Smooth muscle cell (in vitro differentiated cells): ENCODE results near the gene TAS2R38. TPM values are rescaled to one million over a fixed set of nuclear protein-coding genes. Genes with fewer than 3 reads are reported as not detected.

Source experiments
- DNase-seq: peaks from one replicate; lab custom pipeline; 2025; ENCODE audit not compliant: unreplicated experiment; lab: John Stamatoyannopoulos, UW
- H2AFZ ChIP-seq: fragments of 200-600 bp; sonication (generic); 2 replicates; pipeline ENCODE4 v1.6.0; 2016; ENCODE audit warnings: antibody characterized with exemption, low read depth, mild to moderate bottlenecking
- H3F3A ChIP-seq: fragments of 200-600 bp; sonication (generic); 2 replicates; pipeline ENCODE4 v1.6.0; 2017; ENCODE audit warnings: antibody characterized with exemption, low read depth
- H3K27ac ChIP-seq: fragments of 200-600 bp; sonication (generic); 2 replicates; pipeline ENCODE4 v1.5.1; 2016; ENCODE audit warnings: low read depth, mild to moderate bottlenecking
- H3K27me3 ChIP-seq: fragments of 200-600 bp; sonication (generic); 2 replicates; pipeline ENCODE4 v1.6.1; 2016; ENCODE audit warnings: low read depth, mild to moderate bottlenecking
- H3K36me3 ChIP-seq: fragments of 200-600 bp; sonication (generic); 2 replicates; pipeline ENCODE4 v1.5.1; 2016; ENCODE audit warnings: low read depth
- H3K4me1 ChIP-seq: fragments of 200-600 bp; sonication (generic); 2 replicates; pipeline ENCODE4 v1.5.1; 2016; ENCODE audit warnings: low read depth
- H3K4me2 ChIP-seq: fragments of 200-600 bp; sonication (generic); 2 replicates; pipeline ENCODE4 v1.6.0; 2016; ENCODE audit warnings: mild to moderate bottlenecking
- H3K4me3 ChIP-seq: fragments of 200-600 bp; sonication (generic); 2 replicates; pipeline ENCODE4 v1.5.1; 2016; ENCODE audit warnings: mild to moderate bottlenecking
- H3K79me2 ChIP-seq: fragments of 200-600 bp; sonication (generic); 2 replicates; pipeline ENCODE4 v1.6.0; 2016; ENCODE audit warnings: low read depth, mild to moderate bottlenecking
- H3K9ac ChIP-seq: fragments of 200-600 bp; sonication (generic); 2 replicates; pipeline ENCODE4 v1.6.0; 2016; ENCODE audit warnings: low read depth
- H3K9me3 ChIP-seq: fragments of 200-600 bp; sonication (generic); replicated peaks from 2 replicates; pipeline ENCODE4 v1.5.1; 2016; ENCODE audit warnings: low read depth
- H4K20me1 ChIP-seq: fragments of 200-600 bp; sonication (generic); 2 replicates; pipeline ENCODE4 v1.6.0; 2016; ENCODE audit warnings: low read depth
- WGBS: methylation state at CpG from one replicate; pipeline ENCODE4 v1.1.7; 2016; ENCODE audit warnings: low lambda C conversion rate; 5-methylcytosine and 5-hydroxymethylcytosine counted together
- polyA plus RNA-seq: library from polyadenylated mRNA; unstranded; fragments of >200 nt; fragmentation: Nextera tagmentation; extraction: Ambion mirVana; gene quantifications from 2 replicates; pipeline ENCODE4 v1.2.1, GENCODE V29; 2016
- total RNA-seq: library from RNA; depleted of rRNA; stranded (reverse); fragments of >200 nt; gene quantifications from 2 replicates; pipeline ENCODE4 v1.2.3, GENCODE V29; 2014
- TF ChIP-seq, protein P1 (sequence below): fragments of 200-600 bp; sonication (generic); IDR thresholded peaks from 2 replicates; pipeline ENCODE4 v1.5.1; 2017; ENCODE audit warnings: borderline replicate concordance, mild to moderate bottlenecking, antibody characterized with exemption; ENCODE audit not compliant: insufficient read depth, poor library complexity, severe bottlenecking

TAS2R38 gene
- total and polyA plus RNA-seq, 2 experiments from 2014 or later, result not detected

DNA sequence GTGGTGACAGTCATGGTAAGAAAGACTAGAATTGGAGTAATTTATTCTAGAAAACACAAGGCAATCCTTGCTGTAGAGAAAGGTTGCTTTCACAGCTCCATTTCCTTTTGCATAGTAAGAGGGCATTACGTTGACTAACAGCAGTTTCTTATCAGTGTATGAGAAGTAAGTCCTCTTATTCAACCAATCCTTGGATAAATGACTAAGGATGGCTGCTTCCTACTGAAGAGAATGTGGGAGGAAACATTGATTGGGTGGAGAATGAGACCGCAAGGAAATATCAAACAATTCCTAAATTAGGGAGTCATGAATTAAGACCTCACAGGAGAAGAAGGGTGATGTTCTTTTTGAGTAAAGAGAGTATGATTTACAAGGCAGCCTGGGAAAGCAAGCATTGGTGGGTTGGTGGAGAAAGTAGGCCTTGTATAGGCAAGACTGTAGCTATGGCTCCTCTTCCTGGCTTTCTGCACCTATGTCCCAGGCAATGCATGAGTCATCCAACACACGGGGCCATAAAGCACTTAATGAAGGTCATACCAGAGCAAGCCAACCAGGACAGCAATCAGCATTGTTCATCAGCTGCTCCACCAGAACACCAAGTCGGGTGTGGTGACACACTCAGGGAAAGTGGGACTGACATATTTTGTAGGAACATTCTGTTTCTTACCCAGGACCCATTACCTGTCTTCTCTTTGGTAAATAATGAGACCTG lies 27.7 kb upstream of the TAS2R38 start:
- DNase-seq, result no peak
- Histone ChIP-seq H3K9ac (no peak overlapping the region), H3K36me3 (no peaks in the 10 kb centered on the region), H2AFZ (no peak overlapping the region), H3K4me1 (no peaks in the 10 kb centered on the region), H3K9me3 (no peaks in the 10 kb centered on the region), H3K4me2 (no peak overlapping the region), H3K4me3 (no peak overlapping the region), H3K27me3 (no peaks in the 10 kb centered on the region), H3F3A (no peaks in the 10 kb centered on the region), H3K27ac (no peak overlapping the region), H3K79me2 (no peaks in the 10 kb centered on the region), H4K20me1 (no peaks in the 10 kb centered on the region)
- TF ChIP-seq, protein P1, sequence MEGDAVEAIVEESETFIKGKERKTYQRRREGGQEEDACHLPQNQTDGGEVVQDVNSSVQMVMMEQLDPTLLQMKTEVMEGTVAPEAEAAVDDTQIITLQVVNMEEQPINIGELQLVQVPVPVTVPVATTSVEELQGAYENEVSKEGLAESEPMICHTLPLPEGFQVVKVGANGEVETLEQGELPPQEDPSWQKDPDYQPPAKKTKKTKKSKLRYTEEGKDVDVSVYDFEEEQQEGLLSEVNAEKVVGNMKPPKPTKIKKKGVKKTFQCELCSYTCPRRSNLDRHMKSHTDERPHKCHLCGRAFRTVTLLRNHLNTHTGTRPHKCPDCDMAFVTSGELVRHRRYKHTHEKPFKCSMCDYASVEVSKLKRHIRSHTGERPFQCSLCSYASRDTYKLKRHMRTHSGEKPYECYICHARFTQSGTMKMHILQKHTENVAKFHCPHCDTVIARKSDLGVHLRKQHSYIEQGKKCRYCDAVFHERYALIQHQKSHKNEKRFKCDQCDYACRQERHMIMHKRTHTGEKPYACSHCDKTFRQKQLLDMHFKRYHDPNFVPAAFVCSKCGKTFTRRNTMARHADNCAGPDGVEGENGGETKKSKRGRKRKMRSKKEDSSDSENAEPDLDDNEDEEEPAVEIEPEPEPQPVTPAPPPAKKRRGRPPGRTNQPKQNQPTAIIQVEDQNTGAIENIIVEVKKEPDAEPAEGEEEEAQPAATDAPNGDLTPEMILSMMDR, result no peak
- 56% methylated on average over 4 of the region's 4 CpGs for WGBS

DNA sequence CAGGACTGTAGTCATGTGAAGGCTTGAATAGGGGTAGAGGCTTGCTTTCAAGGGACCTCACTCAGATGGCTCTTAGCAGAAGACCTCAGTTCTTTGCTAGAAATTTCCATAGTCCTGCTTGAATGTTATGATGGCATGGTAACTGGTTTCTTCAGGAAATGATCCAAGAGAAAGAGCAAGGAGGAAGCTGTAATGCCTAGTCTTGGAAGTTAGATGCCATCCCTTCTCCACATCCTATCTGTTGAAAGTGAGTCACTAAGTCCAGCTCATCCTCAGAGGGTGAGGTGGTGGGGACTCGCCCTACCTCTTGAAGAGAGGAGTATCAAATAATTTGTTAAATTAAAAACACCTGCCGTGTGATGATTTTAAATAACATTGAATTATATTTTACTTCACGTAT lies 26.7 kb upstream of the TAS2R38 start:
- Histone ChIP-seq H3F3A (no peaks in the 10 kb centered on the region), H3K9me3 (no peaks in the 10 kb centered on the region), H3K4me2 (no peak overlapping the region), H3K9ac (no peak overlapping the region), H3K4me3 (no peak overlapping the region), H3K27ac (no peak overlapping the region), H3K79me2 (no peaks in the 10 kb centered on the region), H2AFZ (no peak overlapping the region), H3K27me3 (no peaks in the 10 kb centered on the region), H4K20me1 (no peaks in the 10 kb centered on the region), H3K36me3 (no peaks in the 10 kb centered on the region), H3K4me1 (no peaks in the 10 kb centered on the region)
- 80% methylated on average over 3 of the region's 3 CpGs for WGBS
- no peak for DNase-seq
- TF ChIP-seq, protein P1, result no peak

DNA sequence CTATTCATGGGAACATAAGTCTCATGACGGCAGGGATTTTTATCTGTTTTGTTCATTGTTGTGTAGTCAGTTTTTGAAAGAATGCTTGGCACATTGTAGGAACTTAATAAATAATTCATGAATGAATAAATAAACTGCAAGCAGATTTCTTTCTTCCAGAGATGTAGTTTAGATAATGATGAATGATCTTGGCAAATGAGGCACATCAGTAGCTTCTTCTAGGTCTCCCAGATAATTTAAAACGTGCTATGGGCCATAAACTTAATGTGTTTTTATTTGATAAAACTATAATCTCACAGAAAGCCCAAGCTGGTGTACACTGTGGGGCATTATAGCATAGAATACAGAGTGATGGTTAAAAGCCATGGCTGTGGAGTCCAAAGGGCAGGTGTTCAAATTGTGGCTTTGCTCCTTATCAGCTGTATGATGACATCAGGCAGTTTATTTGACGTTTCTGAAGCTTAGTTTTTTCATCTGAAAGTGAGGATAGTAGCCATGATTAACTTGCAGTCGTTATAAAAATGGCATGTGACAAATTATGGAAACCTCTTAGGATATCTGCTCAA lies 25.6 kb upstream of the TAS2R38 start:
- no peak overlapping the region for H2AFZ ChIP-seq
- no peaks in the 10 kb centered on the region for H4K20me1 ChIP-seq
- H3K9ac ChIP-seq, result no peak overlapping the region
- no peak overlapping the region for H3K4me3 ChIP-seq
- 71% methylated on average over 4 of the region's 4 CpGs for WGBS
- TF ChIP-seq, protein P1, result no peak
- H3K79me2 ChIP-seq, result no peaks in the 10 kb centered on the region
- H3K9me3 ChIP-seq, result no peaks in the 10 kb centered on the region
- no peak overlapping the region for H3K4me2 ChIP-seq
- H3F3A ChIP-seq, result no peaks in the 10 kb centered on the region
- H3K4me1 ChIP-seq, result no peaks in the 10 kb centered on the region
- H3K36me3 ChIP-seq, result no peaks in the 10 kb centered on the region
- no peak for DNase-seq
- H3K27me3 ChIP-seq, result no peaks in the 10 kb centered on the region
- no peak overlapping the region for H3K27ac ChIP-seq

DNA sequence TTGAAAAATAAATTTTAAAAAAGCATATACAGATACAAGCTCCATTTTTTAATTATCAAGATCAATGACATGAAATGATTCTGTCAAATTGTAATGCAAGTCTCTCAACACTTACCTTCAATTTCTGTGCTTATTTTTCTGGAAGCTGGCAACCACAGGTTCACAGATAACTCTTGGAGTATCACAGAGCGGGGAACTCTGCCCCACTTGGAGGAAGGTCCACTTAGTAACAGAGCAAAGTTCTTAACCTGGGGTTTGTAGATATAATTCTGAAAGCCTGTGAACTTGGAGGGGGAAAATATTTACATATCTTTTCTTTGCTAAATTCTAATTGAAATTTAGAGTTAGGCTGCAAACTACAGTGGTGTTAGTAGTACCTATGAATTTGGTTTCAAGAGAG lies 19.8 kb upstream of the TAS2R38 start:
- no peak overlapping the region for H3K4me2 ChIP-seq
- WGBS, result 93% methylated on average over 1 of the region's 1 CpG
- H3K36me3 ChIP-seq, result no peaks in the 10 kb centered on the region
- H3K4me1 ChIP-seq, result no peaks in the 10 kb centered on the region
- H3K9me3 ChIP-seq, result no peaks in the 10 kb centered on the region
- no peaks in the 10 kb centered on the region for H3K79me2 ChIP-seq
- H2AFZ ChIP-seq, result no peak overlapping the region
- TF ChIP-seq, protein P1, result no peak
- no peak overlapping the region for H3K4me3 ChIP-seq
- H4K20me1 ChIP-seq, result no peaks in the 10 kb centered on the region
- H3K27me3 ChIP-seq, result no peaks in the 10 kb centered on the region
- no peak for DNase-seq
- no peak overlapping the region for H3K27ac ChIP-seq
- H3F3A ChIP-seq, result no peaks in the 10 kb centered on the region
- H3K9ac ChIP-seq, result no peak overlapping the region
